HL-60/S4 (cell line): Measurements from ENCODE around the gene DLGAP3.
"Not testable (repeated sequence)": the region's sequence is repeated elsewhere in the genome, so short reads cannot be mapped to it uniquely, and the experiment has no call there.

Experiments
- in situ Hi-C: fragments of 300-500 bp; cut with MboI; formaldehyde crosslinking; loops from 2 replicates; pipeline ENCODE4 v1.14.3; 2022; ENCODE audit warnings: low sequenced_read_pairs

The DLGAP3 gene

GRCh38 chr1:34842952-34843371, 86.5 kb downstream of the DLGAP3 start:
- in situ Hi-C loops = no loop called here

- in situ Hi-C loops = no loop called here
Observed at GRCh38 chr1:34842073-34842472, 87.4 kb downstream of the DLGAP3 start.

GRCh38 chr1:34840426-34840825, 89.0 kb downstream of the DLGAP3 start:
- in situ Hi-C loops = no loop called here

GRCh38 chr1:34839526-34840305, 89.7 kb downstream of the DLGAP3 start:
- in situ Hi-C loops = no loop called here

- in situ Hi-C loops = no loop called here
Observed at GRCh38 chr1:34833711-34834110, 95.7 kb downstream of the DLGAP3 start.

- in situ Hi-C loops = no loop called here
Observed at GRCh38 chr1:34831721-34832246, 97.7 kb downstream of the DLGAP3 start.

GRCh38 chr1:34829250-34829649, 100.2 kb downstream of the DLGAP3 start:
- in situ Hi-C loops = no loop called here

- in situ Hi-C loops = no loop called here
Observed at GRCh38 chr1:34828611-34829010, 100.8 kb downstream of the DLGAP3 start.

- in situ Hi-C loops = no loop called here
Observed at GRCh38 chr1:34827341-34827941, 102.0 kb downstream of the DLGAP3 start.

- in situ Hi-C loops = no loop called here
Observed at GRCh38 chr1:34825455-34826091, 103.9 kb downstream of the DLGAP3 start.

GRCh38 chr1:34824817-34825454, 104.5 kb downstream of the DLGAP3 start:
- in situ Hi-C loops = no loop called here

GRCh38 chr1:34822202-34822601, 107.2 kb downstream of the DLGAP3 start:
- in situ Hi-C loops = no loop called here

- in situ Hi-C loops = not testable (repeated sequence)
Observed at GRCh38 chr1:34818862-34819261, 110.6 kb downstream of the DLGAP3 start.

GRCh38 chr1:34816778-34817177, 112.7 kb downstream of the DLGAP3 start:
- in situ Hi-C loops = no loop called here

- in situ Hi-C loops = no loop called here
Observed at GRCh38 chr1:34816332-34816731, 113.1 kb downstream of the DLGAP3 start.
